ENCODE data around the gene SLC18A2. TPM values are rescaled to one million over a fixed set of nuclear protein-coding genes. Genes with fewer than 3 reads are reported as not detected.

SLC18A2 gene
- total and polyA plus RNA-seq, 9 of the 15 experiments (the other 6 are each of a cell fraction or from before 2014, with no cell fraction given) = 0.03 to 5.4 (median 0.40) TPM

DNA sequence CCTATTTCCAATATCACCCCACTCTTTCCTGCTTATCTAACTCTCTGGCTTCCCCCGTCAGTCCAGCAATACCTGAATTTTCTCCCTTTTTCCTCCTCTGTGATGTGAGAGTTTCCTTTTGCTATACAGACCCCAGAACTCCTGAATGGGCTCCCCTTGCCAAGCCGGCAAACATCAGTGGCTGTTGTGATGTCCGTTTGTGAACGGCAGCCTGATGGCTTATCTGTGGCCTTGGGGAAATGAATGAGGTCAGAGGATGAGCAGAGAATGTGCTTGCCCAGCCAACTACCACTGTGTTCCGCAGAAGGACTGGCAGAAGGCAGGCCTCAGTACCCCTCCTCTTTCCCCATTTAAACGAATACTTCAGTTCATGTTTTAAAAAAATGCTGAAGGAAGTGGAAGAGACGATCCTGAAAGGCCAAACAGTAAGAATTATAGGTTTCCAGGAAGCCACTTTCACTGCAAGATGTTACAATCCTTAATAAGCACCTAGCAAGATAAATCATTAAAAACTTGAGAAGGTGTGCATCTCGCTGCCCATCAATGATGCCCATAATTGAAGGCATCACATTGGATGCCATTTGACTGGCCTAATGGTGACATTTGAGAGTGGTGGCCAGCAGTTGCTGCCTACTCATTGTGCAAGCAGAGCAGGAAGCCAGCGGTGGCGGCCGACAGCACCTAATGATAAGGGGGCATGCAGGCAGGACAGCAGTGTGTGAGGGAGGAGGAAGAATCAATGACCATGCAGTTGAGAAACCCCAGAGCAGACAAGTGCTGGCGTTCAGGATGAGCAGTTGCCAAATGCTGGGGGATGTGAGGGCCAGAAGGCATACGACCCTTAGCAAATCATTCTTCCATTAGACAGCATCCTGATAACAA lies 31.5 kb downstream of the SLC18A2 start (continued):
- TF ChIP-seq CBX8 (IDR thresholded peaks at IDR 0.05; ENCODE audit: borderline replicate concordance, extremely low read depth, low read depth, low read length, poor library complexity, severe bottlenecking) (no peak), THRAP3 (IDR thresholded peaks at IDR 0.05; ENCODE audit: borderline replicate concordance) (no peak), DIDO1 (tag; IDR thresholded peaks at IDR 0.05; ENCODE audit: low read depth) (no peak), CEBPB (tag; IDR thresholded peaks at IDR 0.05) (peak; percentile 91), SP1 (CRISPR knock-in tag; IDR thresholded peaks at IDR 0.05) (no peak), HDAC3 (IDR thresholded peaks at IDR 0.05; ENCODE audit: borderline replicate concordance, partially characterized antibody) (no peak), ZNF324 (CRISPR knock-in tag; IDR thresholded peaks at IDR 0.05) (no peak), MED1 (CRISPR knock-in tag; IDR thresholded peaks at IDR 0.05; ENCODE audit: borderline replicate concordance) (no peak), NFE2 (IDR thresholded peaks at IDR 0.05; ENCODE audit: low read depth) (peak; percentile 80), CBX5 (IDR thresholded peaks at IDR 0.05; ENCODE audit: borderline replicate concordance, low read depth) (no peak), U2AF2 (optimal IDR thresholded peaks at IDR 0.05; ENCODE audit: low read depth, low read length) (no peak), LARP7 (IDR thresholded peaks at IDR 0.05) (no peak), SETDB1 (IDR thresholded peaks at IDR 0.05; ENCODE audit: low read length) (no peak), FOXJ3 (CRISPR knock-in tag; IDR thresholded peaks at IDR 0.05) (no peak), RHOXF2B (CRISPR knock-in tag; conservative IDR thresholded peaks at IDR 0.05) (no peak)
- TF ChIP-seq, protein P1, sequence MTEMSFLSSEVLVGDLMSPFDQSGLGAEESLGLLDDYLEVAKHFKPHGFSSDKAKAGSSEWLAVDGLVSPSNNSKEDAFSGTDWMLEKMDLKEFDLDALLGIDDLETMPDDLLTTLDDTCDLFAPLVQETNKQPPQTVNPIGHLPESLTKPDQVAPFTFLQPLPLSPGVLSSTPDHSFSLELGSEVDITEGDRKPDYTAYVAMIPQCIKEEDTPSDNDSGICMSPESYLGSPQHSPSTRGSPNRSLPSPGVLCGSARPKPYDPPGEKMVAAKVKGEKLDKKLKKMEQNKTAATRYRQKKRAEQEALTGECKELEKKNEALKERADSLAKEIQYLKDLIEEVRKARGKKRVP (CRISPR knock-in tag; IDR thresholded peaks at IDR 0.05) = no peak
- TF ChIP-seq, protein P2, sequence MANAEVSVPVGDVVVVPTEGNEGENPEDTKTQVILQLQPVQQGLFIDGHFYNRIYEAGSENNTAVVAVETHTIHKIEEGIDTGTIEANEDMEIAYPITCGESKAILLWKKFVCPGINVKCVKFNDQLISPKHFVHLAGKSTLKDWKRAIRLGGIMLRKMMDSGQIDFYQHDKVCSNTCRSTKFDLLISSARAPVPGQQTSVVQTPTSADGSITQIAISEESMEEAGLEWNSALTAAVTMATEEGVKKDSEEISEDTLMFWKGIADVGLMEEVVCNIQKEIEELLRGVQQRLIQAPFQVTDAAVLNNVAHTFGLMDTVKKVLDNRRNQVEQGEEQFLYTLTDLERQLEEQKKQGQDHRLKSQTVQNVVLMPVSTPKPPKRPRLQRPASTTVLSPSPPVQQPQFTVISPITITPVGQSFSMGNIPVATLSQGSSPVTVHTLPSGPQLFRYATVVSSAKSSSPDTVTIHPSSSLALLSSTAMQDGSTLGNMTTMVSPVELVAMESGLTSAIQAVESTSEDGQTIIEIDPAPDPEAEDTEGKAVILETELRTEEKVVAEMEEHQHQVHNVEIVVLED (CRISPR knock-in tag; IDR thresholded peaks at IDR 0.05) = no peak; the same call in 1 of the 2 replicates
- TF ChIP-seq, protein P3, sequence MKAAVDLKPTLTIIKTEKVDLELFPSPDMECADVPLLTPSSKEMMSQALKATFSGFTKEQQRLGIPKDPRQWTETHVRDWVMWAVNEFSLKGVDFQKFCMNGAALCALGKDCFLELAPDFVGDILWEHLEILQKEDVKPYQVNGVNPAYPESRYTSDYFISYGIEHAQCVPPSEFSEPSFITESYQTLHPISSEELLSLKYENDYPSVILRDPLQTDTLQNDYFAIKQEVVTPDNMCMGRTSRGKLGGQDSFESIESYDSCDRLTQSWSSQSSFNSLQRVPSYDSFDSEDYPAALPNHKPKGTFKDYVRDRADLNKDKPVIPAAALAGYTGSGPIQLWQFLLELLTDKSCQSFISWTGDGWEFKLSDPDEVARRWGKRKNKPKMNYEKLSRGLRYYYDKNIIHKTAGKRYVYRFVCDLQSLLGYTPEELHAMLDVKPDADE (conservative IDR thresholded peaks at IDR 0.05; ENCODE audit: control insufficient read depth, low read depth, low read length) = no peak
- TF ChIP-seq, protein P4, sequence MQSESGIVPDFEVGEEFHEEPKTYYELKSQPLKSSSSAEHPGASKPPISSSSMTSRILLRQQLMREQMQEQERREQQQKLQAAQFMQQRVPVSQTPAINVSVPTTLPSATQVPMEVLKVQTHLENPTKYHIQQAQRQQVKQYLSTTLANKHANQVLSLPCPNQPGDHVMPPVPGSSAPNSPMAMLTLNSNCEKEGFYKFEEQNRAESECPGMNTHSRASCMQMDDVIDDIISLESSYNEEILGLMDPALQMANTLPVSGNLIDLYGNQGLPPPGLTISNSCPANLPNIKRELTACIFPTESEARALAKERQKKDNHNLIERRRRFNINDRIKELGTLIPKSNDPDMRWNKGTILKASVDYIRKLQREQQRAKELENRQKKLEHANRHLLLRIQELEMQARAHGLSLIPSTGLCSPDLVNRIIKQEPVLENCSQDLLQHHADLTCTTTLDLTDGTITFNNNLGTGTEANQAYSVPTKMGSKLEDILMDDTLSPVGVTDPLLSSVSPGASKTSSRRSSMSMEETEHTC (IDR thresholded peaks at IDR 0.05) = no peak
